VCaP (cell line): ENCODE measurements around the gene CT47C1.

Experiments used
- H3K27ac ChIP-seq: fragments of 450-650 bp; 2 replicates; pipeline ENCODE4 v1.5.1; 2017
- TF ChIP-seq, protein P1 (sequence below): fragments of 450-650 bp; conservative IDR thresholded peaks from 2 replicates; pipeline ENCODE4 v1.5.1; 2017; ENCODE audit warnings: mild to moderate bottlenecking, moderate library complexity

Gene CT47C1

DNA sequence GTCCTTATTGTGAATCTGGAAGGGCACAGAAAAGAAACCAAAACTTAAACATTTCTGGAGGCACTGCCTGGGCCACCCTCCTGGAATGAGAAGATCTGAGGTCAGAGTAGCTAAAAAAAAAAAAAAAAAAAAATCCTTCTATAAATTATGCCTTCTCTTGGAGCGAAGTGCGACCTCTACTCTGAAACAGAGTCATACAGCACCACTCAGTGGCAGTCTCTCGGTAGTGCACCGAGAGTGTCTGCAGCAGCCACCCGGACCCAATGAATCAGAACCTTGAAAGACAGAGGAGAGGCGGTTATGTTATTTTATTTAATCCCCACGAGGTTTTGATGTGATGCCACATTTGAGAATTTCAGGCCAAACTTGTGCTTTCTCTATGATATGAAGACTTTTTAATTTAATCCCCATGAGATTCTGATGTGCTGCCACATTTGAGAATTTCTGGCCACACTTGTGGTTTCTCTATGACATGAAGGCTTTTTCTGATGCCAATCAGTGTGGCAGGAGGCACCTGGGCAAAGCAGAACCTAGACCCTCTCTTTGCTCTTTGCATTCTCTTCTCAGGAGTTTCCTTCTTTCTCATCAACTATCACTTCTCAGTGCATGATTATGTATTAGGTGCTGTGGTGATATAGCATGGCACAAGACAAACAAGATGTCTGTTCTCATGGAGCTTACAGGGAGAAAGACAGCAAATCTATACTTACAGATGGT is 5.6 kb upstream of the CT47C1 start:
- TF ChIP-seq, protein P1, sequence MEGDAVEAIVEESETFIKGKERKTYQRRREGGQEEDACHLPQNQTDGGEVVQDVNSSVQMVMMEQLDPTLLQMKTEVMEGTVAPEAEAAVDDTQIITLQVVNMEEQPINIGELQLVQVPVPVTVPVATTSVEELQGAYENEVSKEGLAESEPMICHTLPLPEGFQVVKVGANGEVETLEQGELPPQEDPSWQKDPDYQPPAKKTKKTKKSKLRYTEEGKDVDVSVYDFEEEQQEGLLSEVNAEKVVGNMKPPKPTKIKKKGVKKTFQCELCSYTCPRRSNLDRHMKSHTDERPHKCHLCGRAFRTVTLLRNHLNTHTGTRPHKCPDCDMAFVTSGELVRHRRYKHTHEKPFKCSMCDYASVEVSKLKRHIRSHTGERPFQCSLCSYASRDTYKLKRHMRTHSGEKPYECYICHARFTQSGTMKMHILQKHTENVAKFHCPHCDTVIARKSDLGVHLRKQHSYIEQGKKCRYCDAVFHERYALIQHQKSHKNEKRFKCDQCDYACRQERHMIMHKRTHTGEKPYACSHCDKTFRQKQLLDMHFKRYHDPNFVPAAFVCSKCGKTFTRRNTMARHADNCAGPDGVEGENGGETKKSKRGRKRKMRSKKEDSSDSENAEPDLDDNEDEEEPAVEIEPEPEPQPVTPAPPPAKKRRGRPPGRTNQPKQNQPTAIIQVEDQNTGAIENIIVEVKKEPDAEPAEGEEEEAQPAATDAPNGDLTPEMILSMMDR: peak; percentile 59
- no peak overlapping the region for H3K27ac ChIP-seq

DNA sequence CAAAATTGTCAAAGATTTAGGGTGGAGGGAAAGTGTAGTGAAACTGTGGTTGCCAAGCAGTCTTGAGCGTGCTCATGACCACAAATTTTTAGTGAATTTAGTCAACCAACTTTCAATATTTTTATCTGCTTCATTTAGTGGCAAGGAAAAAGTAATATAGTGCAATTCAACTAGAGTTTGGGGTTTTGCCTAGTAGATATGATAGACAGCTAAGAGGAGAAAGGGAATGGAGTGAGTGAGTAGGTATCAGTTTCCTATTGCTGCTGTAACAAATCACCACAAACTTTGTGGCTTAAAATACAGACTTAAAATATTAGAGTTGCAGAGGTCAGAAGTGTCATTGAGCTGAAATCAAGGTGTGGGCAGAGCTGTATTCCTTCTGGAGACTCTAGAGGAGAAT is 3.7 kb upstream of the CT47C1 start:
- no peak overlapping the region for H3K27ac ChIP-seq
- TF ChIP-seq, protein P1: no peak

DNA sequence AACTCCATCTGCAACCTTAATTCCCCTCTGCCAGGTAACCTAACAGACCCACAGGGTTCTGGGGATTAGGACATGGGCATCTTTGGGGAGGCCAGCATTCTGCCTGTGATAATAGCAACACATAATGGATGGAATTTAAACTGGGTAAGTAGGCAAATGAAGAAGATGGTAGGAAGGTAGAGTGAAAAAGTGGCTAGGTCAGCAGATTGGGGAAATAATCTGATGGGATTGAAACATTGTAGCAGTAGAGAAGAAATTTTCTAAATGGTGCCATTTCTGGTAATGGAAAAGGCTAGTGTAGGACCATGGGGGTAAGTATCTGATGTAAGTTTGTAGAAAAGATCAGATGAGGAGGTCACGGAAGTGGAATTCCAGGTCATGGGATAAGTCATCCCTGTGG is 3.0 kb upstream of the CT47C1 start:
- TF ChIP-seq, protein P1: no peak
- no peak overlapping the region for H3K27ac ChIP-seq

DNA sequence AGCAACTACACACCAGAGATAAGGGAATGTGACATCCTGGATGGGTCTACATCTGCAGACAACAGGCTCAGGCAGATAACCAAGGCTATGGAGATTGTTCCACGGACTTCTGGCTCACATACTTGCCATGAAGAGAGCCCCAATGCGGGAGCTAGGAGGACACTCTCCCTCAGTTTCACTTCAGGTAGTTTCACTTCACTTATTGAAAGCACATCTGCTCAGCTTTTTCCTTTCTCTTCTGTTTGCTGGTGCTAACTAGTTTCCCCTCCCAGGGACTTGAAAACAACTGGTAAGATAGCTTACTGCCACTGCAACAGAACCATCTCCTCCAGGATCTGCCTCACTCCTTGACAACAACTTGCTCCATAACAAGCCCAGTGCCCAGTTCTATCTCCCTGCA is 1.4 kb upstream of the CT47C1 start:
- no peak overlapping the region for H3K27ac ChIP-seq
- TF ChIP-seq, protein P1: no peak

DNA sequence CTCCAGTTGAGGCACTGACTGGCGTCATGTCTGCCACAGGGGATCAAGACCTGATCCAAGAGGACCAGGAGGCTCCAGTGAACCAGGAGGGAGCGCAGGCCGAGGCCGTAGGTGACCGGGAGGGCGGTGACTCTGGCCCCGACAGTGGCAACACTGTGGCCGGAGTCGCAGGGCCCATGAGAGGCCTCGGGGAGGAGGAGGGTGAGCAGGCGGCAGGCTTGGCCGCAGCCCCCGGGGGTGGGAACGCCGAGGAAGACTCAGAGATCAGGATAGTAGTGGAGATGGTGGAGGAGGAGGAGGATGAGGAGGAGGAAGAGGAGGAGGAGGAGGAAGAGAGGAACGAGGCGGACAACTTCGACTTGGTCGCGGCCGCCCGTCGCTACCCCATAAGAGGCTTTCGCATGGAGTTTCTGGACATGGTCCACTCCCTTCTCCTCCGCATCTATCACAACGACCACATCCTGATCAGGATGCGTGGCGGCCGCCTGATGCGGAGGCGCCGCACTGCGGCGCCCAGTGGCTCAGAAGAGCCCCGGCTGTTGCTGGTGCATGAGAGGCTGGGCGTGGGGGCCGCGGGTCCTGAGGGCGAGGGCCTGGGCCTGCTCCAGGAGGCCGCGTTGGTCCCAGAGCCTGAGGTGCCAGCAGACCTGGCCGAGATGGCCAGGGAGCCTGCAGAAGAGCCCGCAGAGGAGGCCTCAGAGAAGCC is 560 bp downstream of the CT47C1 start:
- H3K27ac ChIP-seq: no peak overlapping the region
- TF ChIP-seq, protein P1: no peak

DNA sequence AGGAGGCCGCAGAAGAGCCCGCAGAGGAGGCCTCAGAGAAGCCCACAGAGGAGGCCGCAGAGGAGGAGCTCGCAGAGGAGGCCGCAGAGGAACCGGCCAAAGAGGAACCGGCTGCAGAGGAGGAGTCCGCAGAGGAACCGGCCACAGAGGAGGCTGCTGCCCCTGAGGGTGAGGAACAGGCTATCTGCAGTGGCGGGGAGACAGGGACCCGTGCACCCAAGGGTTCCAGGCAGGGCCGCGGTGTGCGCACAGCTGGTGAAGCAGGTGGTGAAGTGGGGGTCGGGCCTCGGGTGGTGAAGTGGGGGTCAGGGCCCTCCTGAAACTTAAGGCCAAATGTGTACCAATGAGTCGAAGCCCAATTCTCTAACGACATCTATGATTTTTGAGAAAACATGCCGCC is 1.1 kb downstream of the CT47C1 start:
- TF ChIP-seq, protein P1: no peak
- no peak overlapping the region for H3K27ac ChIP-seq

DNA sequence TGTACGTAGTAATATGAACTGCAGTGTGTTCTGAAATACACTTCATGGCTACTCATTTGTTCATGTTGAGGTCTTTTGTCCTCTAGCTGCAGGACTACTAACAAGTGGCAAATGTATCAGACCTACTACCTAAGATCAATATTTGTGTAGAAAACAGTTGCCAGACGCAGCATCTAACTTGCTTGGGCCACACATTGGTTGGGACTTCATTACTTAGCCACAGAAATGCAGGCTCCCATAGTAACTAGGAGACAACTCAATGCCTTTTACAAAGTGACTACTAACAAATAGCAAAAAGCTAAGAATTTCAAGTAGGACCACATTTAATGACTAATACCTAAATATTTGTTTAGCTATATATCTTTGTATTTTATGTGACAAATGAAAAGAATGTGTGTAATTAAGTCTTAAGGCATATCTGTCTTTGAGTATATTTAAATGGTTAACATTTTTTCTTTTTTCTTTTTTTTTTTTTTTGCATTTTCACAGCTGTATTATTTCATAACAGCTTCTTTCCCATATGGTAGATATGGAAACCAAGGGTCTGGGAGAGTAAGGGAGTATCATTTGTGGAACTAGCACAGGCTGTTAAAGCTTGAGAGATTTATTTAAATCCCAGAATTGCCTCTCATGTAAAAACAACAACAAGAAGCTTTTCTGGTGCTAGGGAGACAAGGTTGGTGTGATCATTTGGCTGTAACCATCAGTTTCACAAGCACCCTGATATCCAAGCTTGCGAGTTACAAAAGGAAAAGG is 2.7 kb downstream of the CT47C1 start:
- TF ChIP-seq, protein P1: no peak
- no peak overlapping the region for H3K27ac ChIP-seq
